SK-N-MC (cell line): ENCODE results near the gene DNAJC30.

Source experiments
- EZH2 ChIP-seq: fragments of 200-600 bp; sonication (generic); IDR thresholded peaks from one replicate; pipeline ENCODE4 v1.6.1; 2017; ENCODE audit warnings: antibody characterized with exemption
- FOXP2 ChIP-seq: optimal IDR thresholded peaks from 2 replicates; pipeline ENCODE3; 2011; ENCODE audit warnings: mild to moderate bottlenecking, moderate library complexity; ENCODE audit not compliant: insufficient read depth; ENCODE audit errors: extremely low read length, control extremely low read depth
- POLR2AphosphoS5 ChIP-seq: IDR thresholded peaks from 2 replicates; pipeline ENCODE4 v1.6.1; 2012; ENCODE audit warnings: mild to moderate bottlenecking, low read depth, low read length, borderline replicate concordance

- TF ChIP-seq EZH2 (no peak), POLR2AphosphoS5 (no peak), FOXP2 (no peak)
Measured at GRCh38 chr7:73732397-73732796, 49.1 kb upstream of the DNAJC30 start.
